ENCODE data around the gene ITPK1. TPM values are rescaled to one million over a fixed set of nuclear protein-coding genes. Genes with fewer than 3 reads are reported as not detected.

Gene ITPK1
- total and polyA plus RNA-seq, 10 of the 15 experiments (the other 5 are each of a cell fraction or from before 2014, with no cell fraction given): 1.3 to 73.2 (median 27.0) TPM

DNA sequence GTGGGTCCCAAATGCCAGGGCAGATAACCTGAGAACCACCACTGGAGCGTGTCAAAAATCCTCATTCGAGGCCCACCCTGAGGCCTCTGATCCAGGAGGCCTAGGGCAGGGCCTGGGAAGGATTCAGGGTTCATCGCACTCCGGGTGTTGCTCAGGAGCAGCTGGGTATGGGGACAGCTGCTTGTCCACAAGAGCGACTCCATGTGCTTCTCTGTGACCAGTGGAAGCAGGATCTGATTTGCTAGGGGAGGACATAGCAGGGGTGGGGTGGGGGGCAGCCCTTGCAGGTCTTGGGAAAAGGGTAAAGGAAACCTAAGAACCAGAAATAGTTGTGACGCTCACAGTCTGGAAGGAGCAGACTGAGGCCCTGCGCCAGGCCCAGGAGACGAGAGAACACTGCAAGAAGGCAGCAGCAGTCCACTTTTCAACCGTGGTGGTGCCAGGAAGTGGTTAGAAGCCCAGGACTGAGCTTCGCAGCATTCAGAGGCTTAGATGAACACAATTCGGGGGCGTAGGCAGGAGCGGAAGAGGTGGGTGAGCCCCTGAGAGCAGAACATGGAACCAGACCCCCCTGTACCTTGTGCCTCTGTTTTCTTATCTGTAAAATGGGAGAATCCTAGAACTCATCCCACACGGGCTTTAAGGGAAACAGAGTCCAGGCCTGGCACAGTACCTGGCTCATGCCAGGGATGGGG lies 33.7 kb downstream of the ITPK1 start (continued):
- no peak for TF ChIP-seq BACH1 (IDR thresholded peaks at IDR 0.05; ENCODE audit: borderline replicate concordance)
- TF ChIP-seq EZH2 (IDR thresholded peaks at IDR 0.05; ENCODE audit: borderline replicate concordance, control insufficient read depth, low read depth, low read length): no peak
- TF ChIP-seq TAF1 (IDR thresholded peaks at IDR 0.05; ENCODE audit: borderline replicate concordance, low read depth, low read length): peak; percentile 46; the same call in 1 of the 2 replicates
- TF ChIP-seq RCOR1 (conservative IDR thresholded peaks at IDR 0.05; ENCODE audit: low read depth, low read length): 0 out of 2 replicates have a peak, but pooled peaks have one; percentile 40
- no peak for TF ChIP-seq MYB (IDR thresholded peaks at IDR 0.05; ENCODE audit: borderline replicate concordance, low read depth, low read length)
- peak; percentile 89 for TF ChIP-seq RUNX3 (IDR thresholded peaks at IDR 0.05; ENCODE audit: low read length)
- TF ChIP-seq EED (IDR thresholded peaks at IDR 0.05; ENCODE audit: low read depth): peak; percentile 52; the same call in 1 of the 2 replicates
- TF ChIP-seq, protein P1, sequence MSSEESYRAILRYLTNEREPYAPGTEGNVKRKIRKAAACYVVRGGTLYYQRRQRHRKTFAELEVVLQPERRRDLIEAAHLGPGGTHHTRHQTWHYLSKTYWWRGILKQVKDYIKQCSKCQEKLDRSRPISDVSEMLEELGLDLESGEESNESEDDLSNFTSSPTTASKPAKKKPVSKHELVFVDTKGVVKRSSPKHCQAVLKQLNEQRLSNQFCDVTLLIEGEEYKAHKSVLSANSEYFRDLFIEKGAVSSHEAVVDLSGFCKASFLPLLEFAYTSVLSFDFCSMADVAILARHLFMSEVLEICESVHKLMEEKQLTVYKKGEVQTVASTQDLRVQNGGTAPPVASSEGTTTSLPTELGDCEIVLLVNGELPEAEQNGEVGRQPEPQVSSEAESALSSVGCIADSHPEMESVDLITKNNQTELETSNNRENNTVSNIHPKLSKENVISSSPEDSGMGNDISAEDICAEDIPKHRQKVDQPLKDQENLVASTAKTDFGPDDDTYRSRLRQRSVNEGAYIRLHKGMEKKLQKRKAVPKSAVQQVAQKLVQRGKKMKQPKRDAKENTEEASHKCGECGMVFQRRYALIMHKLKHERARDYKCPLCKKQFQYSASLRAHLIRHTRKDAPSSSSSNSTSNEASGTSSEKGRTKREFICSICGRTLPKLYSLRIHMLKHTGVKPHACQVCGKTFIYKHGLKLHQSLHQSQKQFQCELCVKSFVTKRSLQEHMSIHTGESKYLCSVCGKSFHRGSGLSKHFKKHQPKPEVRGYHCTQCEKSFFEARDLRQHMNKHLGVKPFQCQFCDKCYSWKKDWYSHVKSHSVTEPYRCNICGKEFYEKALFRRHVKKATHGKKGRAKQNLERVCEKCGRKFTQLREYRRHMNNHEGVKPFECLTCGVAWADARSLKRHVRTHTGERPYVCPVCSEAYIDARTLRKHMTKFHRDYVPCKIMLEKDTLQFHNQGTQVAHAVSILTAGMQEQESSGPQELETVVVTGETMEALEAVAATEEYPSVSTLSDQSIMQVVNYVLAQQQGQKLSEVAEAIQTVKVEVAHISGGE (CRISPR knock-in tag; IDR thresholded peaks at IDR 0.05): no peak
- TF ChIP-seq, protein P2, sequence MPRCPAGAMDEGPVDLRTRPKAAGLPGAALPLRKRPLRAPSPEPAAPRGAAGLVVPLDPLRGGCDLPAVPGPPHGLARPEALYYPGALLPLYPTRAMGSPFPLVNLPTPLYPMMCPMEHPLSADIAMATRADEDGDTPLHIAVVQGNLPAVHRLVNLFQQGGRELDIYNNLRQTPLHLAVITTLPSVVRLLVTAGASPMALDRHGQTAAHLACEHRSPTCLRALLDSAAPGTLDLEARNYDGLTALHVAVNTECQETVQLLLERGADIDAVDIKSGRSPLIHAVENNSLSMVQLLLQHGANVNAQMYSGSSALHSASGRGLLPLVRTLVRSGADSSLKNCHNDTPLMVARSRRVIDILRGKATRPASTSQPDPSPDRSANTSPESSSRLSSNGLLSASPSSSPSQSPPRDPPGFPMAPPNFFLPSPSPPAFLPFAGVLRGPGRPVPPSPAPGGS (IDR thresholded peaks at IDR 0.05; ENCODE audit: borderline replicate concordance, insufficient read depth, low read depth, low read length, poor library complexity, severe bottlenecking): peak; percentile 28
- TF ChIP-seq WRNIP1 (IDR thresholded peaks at IDR 0.05; ENCODE audit: borderline replicate concordance, low read depth, low read length): no peak
- TF ChIP-seq KLF5 (IDR thresholded peaks at IDR 0.05; ENCODE audit: partially characterized antibody): peak; percentile 27
- no peak for TF ChIP-seq HDGF (IDR thresholded peaks at IDR 0.05)
- TF ChIP-seq SMAD5 (IDR thresholded peaks at IDR 0.05; ENCODE audit: low read depth): no peak
- TF ChIP-seq, protein P3, sequence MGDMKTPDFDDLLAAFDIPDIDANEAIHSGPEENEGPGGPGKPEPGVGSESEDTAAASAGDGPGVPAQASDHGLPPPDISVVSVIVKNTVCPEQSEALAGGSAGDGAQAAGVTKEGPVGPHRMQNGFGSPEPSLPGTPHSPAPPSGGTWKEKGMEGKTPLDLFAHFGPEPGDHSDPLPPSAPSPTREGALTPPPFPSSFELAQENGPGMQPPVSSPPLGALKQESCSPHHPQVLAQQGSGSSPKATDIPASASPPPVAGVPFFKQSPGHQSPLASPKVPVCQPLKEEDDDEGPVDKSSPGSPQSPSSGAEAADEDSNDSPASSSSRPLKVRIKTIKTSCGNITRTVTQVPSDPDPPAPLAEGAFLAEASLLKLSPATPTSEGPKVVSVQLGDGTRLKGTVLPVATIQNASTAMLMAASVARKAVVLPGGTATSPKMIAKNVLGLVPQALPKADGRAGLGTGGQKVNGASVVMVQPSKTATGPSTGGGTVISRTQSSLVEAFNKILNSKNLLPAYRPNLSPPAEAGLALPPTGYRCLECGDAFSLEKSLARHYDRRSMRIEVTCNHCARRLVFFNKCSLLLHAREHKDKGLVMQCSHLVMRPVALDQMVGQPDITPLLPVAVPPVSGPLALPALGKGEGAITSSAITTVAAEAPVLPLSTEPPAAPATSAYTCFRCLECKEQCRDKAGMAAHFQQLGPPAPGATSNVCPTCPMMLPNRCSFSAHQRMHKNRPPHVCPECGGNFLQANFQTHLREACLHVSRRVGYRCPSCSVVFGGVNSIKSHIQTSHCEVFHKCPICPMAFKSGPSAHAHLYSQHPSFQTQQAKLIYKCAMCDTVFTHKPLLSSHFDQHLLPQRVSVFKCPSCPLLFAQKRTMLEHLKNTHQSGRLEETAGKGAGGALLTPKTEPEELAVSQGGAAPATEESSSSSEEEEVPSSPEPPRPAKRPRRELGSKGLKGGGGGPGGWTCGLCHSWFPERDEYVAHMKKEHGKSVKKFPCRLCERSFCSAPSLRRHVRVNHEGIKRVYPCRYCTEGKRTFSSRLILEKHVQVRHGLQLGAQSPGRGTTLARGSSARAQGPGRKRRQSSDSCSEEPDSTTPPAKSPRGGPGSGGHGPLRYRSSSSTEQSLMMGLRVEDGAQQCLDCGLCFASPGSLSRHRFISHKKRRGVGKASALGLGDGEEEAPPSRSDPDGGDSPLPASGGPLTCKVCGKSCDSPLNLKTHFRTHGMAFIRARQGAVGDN (IDR thresholded peaks at IDR 0.05): peak; percentile 58; the same call in 1 of the 2 replicates
- TF ChIP-seq EGR1 (IDR thresholded peaks at IDR 0.05; ENCODE audit: borderline replicate concordance in 1 of 2, low read depth in 2 of 2, low read length in 2 of 2): peak in 1 of 2 experiments; percentile 93; a peak in 2 of 3 replicates
- peak; percentile 66; the same call in 1 of the 2 replicates for TF ChIP-seq RB1 (IDR thresholded peaks at IDR 0.05; ENCODE audit: borderline replicate concordance)
- TF ChIP-seq, protein P4, sequence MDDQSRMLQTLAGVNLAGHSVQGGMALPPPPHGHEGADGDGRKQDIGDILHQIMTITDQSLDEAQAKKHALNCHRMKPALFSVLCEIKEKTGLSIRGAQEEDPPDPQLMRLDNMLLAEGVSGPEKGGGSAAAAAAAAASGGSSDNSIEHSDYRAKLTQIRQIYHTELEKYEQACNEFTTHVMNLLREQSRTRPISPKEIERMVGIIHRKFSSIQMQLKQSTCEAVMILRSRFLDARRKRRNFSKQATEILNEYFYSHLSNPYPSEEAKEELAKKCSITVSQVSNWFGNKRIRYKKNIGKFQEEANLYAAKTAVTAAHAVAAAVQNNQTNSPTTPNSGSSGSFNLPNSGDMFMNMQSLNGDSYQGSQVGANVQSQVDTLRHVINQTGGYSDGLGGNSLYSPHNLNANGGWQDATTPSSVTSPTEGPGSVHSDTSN (IDR thresholded peaks at IDR 0.05; ENCODE audit: insufficient replicate concordance, low read depth, low read length): no peak

Data from GM12878 (cell line).